AG04450 (cell line): Measurements from ENCODE around the gene CHM. TPM values are rescaled to one million over a fixed set of nuclear protein-coding genes. Genes with fewer than 3 reads are reported as not detected.
"Not testable (repeated sequence)": the region's sequence is repeated elsewhere in the genome, so short reads cannot be mapped to it uniquely, and the experiment has no call there.

Experiments
- CTCF ChIA-PET: fragments of 300-600, 350-600 bp; formaldehyde crosslinking; extraction: SDS; loops from one replicate; lab custom pipeline; 2022; ENCODE audit warnings: antibody characterized with exemption, inconsistent platforms; lab: Charles Lee
- POLR2A ChIA-PET: fragments of 350-600 bp; formaldehyde crosslinking; extraction: SDS; loops from one replicate; lab custom pipeline; 2021; ENCODE audit warnings: antibody characterized with exemption, inconsistent platforms; lab: Yijun Ruan, JAX
- DNase-seq: peaks from one replicate; pipeline ENCODE4 v3.0.0-alpha.2; 2011; ENCODE audit warnings: low read depth, low spot score
- H3K27ac ChIP-seq: one replicate; pipeline ENCODE4 v1.5.1; 2012; ENCODE audit warnings: low read depth, low read length, control low read depth
- H3K27me3 ChIP-seq: one replicate; pipeline ENCODE4 v1.6.0; 2012; ENCODE audit warnings: low read length; ENCODE audit not compliant: control insufficient read depth, insufficient read depth
- H3K4me3 ChIP-seq: 2 replicates; pipeline ENCODE4 v1.5.1; 2011; ENCODE audit warnings: mild to moderate bottlenecking, low read depth, low read length, control low read depth
- H3K9me3 ChIP-seq: 2 replicates; pipeline ENCODE4 v1.5.1; 2012; ENCODE audit warnings: low read length; ENCODE audit not compliant: control insufficient read depth, insufficient read depth
- CTCF ChIP-seq: IDR thresholded peaks from 2 replicates; pipeline ENCODE4 v1.5.1; 2011; ENCODE audit warnings: low read depth, low read length, control low read depth, inconsistent platforms
- polyA plus RNA-seq: library from polyadenylated mRNA; depleted of rRNA; stranded (reverse); fragments of >200 nt; gene quantifications from 2 replicates; pipeline ENCODE4 v1.2.3, GENCODE V29; 2011

CHM gene
- polyA plus RNA-seq, 1 experiment = 20.6 TPM

- POLR2A ChIA-PET = no interaction called here
- TF ChIP-seq CTCF = no peak
- DNase-seq = no peak
- CTCF ChIA-PET = no interaction called here
- no peaks in the 10 kb centered on the region for H3K27me3 ChIP-seq
- no peak overlapping the region for H3K4me3 ChIP-seq
- H3K9me3 ChIP-seq = no peaks in the 10 kb centered on the region
- no peak overlapping the region for H3K27ac ChIP-seq
Measured at GRCh38 chrX:85992811-85993229, 54.5 kb downstream of the CHM start.

- no peak overlapping the region for H3K27ac ChIP-seq
- no peaks in the 10 kb centered on the region for H3K9me3 ChIP-seq
- ChIA-PET POLR2A (no interaction called here), CTCF (no interaction called here)
- DNase-seq = no peak
- TF ChIP-seq CTCF = no peak
- H3K4me3 ChIP-seq = no peak overlapping the region
- no peaks in the 10 kb centered on the region for H3K27me3 ChIP-seq
Measured at GRCh38 chrX:85988353-85988752, 59.0 kb downstream of the CHM start.

- TF ChIP-seq CTCF = no peak
- Histone ChIP-seq H3K4me3 (no peak overlapping the region), H3K27me3 (no peaks in the 10 kb centered on the region), H3K27ac (no peak overlapping the region), H3K9me3 (no peaks in the 10 kb centered on the region)
- ChIA-PET POLR2A (no interaction called here), CTCF (no interaction called here)
- no peak for DNase-seq
Measured at GRCh38 chrX:85980286-85980685, 67.1 kb downstream of the CHM start.

- Histone ChIP-seq H3K27ac (no peak overlapping the region), H3K9me3 (no peaks in the 10 kb centered on the region; the same call in 1 of the 2 replicates), H3K27me3 (no peaks in the 10 kb centered on the region), H3K4me3 (no peak overlapping the region)
- TF ChIP-seq CTCF = no peak
- ChIA-PET CTCF (no interaction called here), POLR2A (no interaction called here)
- DNase-seq = no peak
Measured at GRCh38 chrX:85977218-85977617, 70.1 kb downstream of the CHM start.

GRCh38 chrX:85972351-85972750 lies 75.0 kb downstream of the CHM start:
- H3K27ac ChIP-seq, H3K4me3 ChIP-seq, H3K27me3 ChIP-seq, H3K9me3 ChIP-seq, CTCF ChIA-PET, DNase-seq, POLR2A ChIA-PET: not testable (repeated sequence)

- Histone ChIP-seq H3K27me3 (no peaks in the 10 kb centered on the region), H3K27ac (no peak overlapping the region), H3K4me3 (no peak overlapping the region), H3K9me3 (no peaks in the 10 kb centered on the region)
- no peak for DNase-seq
- TF ChIP-seq CTCF = no peak
- CTCF ChIA-PET = no interaction called here
- POLR2A ChIA-PET = no interaction called here
Measured at GRCh38 chrX:85964744-85965143, 82.6 kb downstream of the CHM start.
